Fibroblast of villous mesenchyme (primary cell): ENCODE results near the gene CEACAM21. TPM values are rescaled to one million over a fixed set of nuclear protein-coding genes. Genes with fewer than 3 reads are reported as not detected.

Source experiments
- DNase-seq: peaks from one replicate; pipeline ENCODE4 v3.0.0-alpha.2; 2010; ENCODE audit warnings: low read depth
- H3K4me3 ChIP-seq: 2 replicates; pipeline ENCODE4 v1.5.1; 2011; ENCODE audit warnings: low read depth, mild to moderate bottlenecking, low read length
- total RNA-seq: library from RNA; depleted of rRNA; stranded (reverse); fragments of >200 nt; gene quantifications from 2 replicates; pipeline ENCODE4 v1.2.3, GENCODE V29; 2012
- TF ChIP-seq, protein P1 (sequence below): IDR thresholded peaks from 2 replicates; pipeline ENCODE4 v1.5.1; 2012; ENCODE audit warnings: low read depth, mild to moderate bottlenecking, low read length; ENCODE audit not compliant: insufficient read depth

CEACAM21 gene
- total RNA-seq, 1 donor = not detected

DNA sequence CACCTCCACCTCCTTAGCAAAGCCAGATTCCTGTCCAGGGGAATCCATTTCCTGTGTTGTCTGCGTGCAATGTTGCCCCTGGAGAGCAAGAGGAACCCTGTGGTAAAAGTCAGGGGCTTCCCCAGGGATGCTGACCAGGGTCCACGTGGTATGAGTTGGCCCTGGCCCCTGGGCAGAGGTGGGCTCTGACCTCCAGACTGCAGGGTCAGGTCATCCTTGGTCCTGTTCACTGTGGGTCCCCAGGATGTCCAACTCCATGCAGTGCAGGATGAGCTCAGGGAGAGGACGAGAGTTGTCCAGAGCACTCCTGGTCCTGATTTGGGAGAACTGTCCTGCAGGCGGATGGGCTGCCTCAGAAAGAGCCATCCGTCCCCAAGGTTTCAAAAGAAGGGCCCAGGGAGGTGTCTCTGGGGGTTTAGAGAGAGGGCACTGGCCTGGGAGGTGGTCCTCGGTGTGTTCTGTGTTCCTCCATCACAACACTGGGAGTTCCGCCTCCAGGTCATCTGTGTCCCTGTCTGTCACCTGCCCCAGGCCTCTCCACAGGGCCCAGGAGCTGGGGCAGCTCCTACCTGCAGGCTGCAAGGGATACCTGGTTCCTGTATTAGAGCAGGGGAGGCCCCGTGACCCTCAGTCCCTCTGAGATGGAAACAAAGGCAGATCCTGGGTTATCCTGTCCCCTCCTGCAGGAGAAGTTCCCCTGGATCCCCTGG lies 52.2 kb downstream of the CEACAM21 start:
- H3K4me3 ChIP-seq = no peak overlapping the region
- DNase-seq = no peak
- TF ChIP-seq, protein P1, sequence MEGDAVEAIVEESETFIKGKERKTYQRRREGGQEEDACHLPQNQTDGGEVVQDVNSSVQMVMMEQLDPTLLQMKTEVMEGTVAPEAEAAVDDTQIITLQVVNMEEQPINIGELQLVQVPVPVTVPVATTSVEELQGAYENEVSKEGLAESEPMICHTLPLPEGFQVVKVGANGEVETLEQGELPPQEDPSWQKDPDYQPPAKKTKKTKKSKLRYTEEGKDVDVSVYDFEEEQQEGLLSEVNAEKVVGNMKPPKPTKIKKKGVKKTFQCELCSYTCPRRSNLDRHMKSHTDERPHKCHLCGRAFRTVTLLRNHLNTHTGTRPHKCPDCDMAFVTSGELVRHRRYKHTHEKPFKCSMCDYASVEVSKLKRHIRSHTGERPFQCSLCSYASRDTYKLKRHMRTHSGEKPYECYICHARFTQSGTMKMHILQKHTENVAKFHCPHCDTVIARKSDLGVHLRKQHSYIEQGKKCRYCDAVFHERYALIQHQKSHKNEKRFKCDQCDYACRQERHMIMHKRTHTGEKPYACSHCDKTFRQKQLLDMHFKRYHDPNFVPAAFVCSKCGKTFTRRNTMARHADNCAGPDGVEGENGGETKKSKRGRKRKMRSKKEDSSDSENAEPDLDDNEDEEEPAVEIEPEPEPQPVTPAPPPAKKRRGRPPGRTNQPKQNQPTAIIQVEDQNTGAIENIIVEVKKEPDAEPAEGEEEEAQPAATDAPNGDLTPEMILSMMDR = no peak

Other genes starting within 250 kb of the CEACAM21 start
- 7.8 and 16.8 TPM in 2 replicates for gene TGFB1, start 222.2 kb upstream of the CEACAM21 start, total RNA-seq
- gene B9D2, start 212.0 kb upstream of the CEACAM21 start, total RNA-seq = 3.5 and 4.5 TPM in 2 replicates
- 2.6 and 5.5 TPM in 2 replicates for gene TMEM91, start 199.6 kb upstream of the CEACAM21 start, total RNA-seq
- gene EXOSC5, start 178.8 kb upstream of the CEACAM21 start, total RNA-seq = 12.5 and 15.1 TPM in 2 replicates
- gene BCKDHA, start 178.3 kb upstream of the CEACAM21 start, total RNA-seq = 21.2 and 24.8 TPM in 2 replicates
- 0.86 and 1.6 TPM in 2 replicates for gene B3GNT8, start 148.8 kb upstream of the CEACAM21 start, total RNA-seq
- 39.3 and 43.2 TPM in 2 replicates for gene DMAC2, start 136.3 kb upstream of the CEACAM21 start, total RNA-seq
- not detected in 2 replicates for gene ERICH4, start 133.0 kb upstream of the CEACAM21 start, total RNA-seq
- gene CEACAM4, start 50.9 kb downstream of the CEACAM21 start, total RNA-seq = not detected in 2 replicates
- gene CEACAM7, start 112.1 kb downstream of the CEACAM21 start, total RNA-seq = not detected in 2 replicates
- not detected in 2 replicates for gene CEACAM5, start 132.5 kb downstream of the CEACAM21 start, total RNA-seq
- not detected in 2 replicates for gene CEACAM6, start 179.4 kb downstream of the CEACAM21 start, total RNA-seq
- not detected in 2 replicates for gene CEACAM3, start 220.4 kb downstream of the CEACAM21 start, total RNA-seq